ENCODE data around the gene CHRNA3.
"Not testable (repeated sequence)": the region's sequence is repeated elsewhere in the genome, so short reads cannot be mapped to it uniquely, and the experiment has no call there.

Gene CHRNA3

DNA sequence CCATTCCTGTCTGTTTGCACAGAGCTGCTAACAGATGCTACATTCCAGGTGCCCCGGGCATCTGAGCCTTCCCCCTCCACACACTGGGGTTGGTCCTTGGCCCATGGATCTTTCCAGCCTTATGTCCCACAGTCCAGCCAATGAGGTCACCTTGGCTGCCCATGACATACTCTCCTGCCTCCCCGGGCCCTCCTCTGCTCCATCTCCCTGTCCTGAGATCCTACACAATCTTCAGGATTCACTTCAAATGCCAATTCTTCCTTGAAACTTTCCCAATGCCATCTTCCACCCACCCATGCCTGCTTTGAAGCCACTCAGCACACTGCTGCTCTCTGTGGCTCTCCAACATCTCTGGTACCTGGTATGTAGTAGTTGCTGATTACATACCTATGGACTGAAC is 4.3 kb downstream of the CHRNA3 start:
- no peak for DNase-seq

DNA sequence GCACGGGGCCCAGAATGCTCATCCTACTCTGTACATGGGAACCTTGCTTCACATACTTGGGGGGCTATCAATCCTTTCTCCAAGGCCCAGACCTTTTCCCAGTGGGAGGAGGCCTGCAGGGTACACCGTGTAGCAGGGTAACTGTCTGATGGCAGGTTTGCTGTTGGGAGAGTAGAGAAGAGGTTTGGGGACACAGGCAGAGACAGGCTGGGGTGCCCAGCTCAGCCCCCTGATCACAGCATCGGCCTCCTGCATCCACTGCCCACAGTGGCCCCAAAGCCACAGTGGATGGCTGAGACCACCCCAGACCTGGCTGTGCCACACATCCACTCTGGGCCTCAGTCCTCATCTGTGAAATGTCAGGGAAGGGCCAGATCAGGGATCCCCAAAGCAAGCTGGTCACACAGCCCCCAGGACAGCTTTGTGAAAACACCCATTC is 5.6 kb downstream of the CHRNA3 start:
- DNase-seq, result no peak

DNA sequence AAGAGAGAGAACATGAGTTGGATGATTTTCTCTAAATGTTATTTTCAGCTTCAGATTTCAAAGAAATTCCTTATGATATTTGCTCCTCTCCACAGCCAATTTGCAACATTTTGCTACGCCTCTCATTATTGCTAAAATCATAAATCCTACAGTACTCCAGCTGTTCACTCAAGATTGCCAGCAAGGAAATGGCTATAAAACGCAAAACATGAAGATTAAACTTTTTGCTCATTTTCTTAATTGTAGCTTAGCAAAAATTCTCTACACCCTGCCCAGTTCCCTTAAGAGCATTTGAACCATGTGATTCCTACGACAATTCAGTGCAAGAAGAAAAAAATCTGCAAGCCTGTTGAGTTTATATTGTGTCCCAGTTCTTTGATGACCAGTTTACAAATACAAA is 6.8 kb downstream of the CHRNA3 start:
- no peak for DNase-seq

DNA sequence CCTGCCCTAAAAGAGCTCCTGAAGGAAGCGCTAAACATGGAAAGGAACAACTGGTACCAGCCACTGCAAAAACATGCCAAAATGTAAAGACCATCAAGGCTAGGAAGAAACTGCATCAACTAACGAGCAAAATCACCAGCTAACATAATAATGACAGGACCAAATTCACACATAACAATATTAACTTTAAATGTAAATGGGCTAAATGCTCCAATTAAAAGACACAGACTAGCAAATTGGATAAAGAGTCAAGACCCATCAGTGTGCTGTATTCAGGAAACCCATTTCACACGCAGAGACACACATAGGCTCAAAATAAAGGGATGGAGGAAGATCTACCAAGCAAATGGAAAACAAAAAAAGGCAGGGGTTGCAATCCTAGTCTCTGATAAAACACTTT is 11.2 kb downstream of the CHRNA3 start:
- DNase-seq, result not testable (repeated sequence)

DNA sequence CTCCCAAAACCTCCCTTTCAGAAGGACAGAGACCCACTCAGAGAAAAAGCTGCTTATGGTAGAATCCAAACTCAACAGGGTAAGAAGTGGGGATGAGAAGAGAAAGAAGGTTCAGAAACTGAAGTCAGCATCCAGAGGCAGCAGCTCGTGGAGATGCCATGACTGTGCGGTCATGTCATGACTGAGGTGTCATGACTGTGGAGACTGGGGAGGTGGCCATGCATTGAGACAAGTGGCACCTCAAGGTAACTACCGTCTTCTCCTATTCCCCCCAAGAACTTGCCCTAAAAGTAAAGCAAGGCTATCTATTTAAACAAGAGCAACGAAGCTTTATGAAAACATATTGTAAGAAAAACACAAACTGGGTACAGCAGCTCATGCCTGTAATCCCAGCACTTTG is 15.1 kb downstream of the CHRNA3 start:
- DNase-seq, result no peak

DNA sequence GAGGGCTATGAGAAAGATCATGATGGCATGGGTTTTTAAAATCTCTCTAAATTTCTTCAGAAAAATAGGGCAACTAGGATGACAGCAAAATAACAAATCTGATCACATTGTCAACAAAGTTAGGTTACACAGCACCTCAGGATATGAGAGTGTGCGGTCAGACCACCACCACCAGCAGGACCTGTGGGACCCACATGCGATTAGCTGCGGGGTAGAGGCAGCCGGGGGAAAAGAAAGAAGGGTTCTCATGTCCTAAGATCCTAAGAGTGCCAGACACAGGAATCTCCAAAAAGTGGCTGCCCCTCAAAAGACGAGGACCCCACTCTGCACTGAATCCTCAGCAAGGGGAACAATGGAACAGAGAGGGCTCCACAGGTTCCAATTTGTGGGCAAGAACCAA is 15.6 kb downstream of the CHRNA3 start:
- DNase-seq, result no peak

DNA sequence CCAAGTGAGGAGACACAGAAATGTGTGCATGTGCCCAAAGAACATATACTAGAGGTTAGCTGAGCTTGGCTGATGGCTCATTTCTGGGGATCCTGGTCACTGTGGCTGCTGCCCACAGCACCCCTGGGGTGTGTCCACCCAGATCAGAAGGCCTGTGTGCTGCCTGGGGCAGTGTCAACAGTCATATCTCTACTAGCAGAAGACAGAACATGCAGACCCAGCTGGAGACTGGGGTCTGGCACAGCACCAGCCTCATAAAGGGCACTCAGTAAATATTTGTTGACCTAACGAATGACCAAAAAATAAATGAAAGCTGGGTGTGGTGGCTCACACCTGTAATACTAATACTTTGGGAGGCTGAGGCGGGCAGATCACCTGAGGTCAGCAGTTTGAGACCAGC is 16.4 kb downstream of the CHRNA3 start:
- no peak for DNase-seq

DNA sequence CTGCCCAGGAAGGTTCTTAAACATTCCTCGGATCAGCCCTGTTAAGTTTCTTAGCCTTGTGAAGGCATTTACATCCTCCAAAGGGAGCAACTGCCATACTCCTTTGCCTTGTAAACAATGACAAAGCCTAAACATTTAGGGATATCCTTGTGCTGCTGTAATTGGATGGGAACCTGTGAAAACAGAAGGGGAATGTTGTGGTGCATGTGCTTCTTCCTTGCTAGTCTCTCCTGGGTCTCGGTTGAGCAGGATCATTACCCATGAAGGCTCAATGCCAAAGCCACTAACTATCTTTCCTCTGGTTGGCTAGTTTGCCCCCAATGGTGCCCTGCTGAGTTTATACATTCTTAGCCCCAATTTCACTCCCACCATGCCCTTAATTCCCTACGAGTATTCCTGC is 17.3 kb downstream of the CHRNA3 start:
- no peak for DNase-seq

DNA sequence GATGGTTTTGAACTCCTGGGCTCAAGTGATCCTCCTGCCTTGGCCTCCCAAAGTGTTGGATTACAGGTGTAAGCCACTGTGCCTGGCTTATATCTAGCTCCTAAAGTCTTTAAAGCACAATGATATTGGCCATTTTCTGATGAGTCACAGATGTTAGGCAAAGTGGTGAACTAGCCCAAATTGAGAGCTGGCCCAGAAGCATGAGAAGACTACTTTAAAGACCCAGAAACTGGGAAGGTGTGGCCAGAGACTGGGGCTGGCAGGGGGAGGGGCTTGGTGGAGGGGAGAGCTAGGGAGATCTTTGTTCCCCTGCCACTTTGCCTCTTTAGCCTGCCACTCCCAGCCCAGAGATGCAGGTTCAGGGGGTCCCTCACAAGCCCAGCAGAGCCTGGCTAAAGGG is 21.6 kb downstream of the CHRNA3 start:
- DNase-seq, result no peak

DNA sequence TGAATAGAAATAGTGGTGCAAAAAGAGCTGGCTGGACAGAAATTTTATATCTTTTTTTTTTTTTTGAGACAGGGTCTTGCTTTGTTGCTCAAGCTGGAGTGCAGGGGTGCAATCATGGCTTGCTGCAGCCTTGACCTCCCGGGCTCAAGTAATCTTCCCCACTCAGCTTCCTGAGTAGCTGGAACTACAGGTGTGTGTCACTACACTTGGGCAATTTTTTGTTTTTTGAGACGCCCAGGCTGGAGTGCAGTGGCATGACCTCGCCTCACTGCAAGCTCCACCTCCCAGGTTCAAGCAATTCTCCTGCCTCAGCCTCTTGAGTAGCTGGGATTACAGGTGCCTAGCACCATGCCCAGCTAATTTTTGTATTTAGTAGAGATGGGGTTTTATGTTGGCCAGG is 22.4 kb downstream of the CHRNA3 start:
- no peak for DNase-seq

DNA sequence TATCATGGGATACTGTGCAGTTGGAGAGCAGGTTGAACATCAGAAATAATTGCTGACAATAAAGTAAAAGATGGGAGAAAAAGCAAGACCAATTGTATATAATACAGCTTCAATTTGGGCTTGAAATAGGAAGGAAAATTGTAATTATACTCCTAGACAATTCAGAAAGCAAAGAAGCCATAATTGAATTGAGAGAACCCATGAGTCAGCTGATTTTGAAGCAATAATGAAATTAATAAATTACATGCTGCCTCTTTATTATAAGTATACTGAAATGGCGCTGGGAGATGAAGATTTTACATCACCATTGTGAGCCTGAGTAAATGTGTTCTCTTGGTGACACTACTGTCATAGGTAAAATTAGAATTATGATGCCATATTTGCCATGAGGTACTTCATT is 23.2 kb downstream of the CHRNA3 start:
- no peak for DNase-seq

DNA sequence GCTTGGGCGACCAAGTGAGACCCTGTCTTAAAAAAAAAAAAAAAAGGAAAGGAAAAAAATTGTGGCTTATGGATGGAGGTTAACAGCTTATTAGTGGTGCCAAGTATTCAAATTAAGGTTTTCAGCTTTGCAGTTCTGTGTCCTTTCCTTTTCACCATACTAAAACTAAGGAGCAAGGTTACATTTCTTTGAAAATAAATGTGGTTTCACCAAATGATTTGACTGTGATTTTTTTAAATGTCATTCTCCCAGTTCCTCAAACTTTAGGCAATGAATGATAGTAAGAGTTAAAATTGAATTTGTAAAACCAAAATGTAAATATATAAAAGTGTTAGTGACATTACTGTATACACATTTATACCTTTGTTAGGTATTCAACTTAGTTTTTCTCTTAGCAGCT is 45.9 kb downstream of the CHRNA3 start:
- DNase-seq, result no peak

DNA sequence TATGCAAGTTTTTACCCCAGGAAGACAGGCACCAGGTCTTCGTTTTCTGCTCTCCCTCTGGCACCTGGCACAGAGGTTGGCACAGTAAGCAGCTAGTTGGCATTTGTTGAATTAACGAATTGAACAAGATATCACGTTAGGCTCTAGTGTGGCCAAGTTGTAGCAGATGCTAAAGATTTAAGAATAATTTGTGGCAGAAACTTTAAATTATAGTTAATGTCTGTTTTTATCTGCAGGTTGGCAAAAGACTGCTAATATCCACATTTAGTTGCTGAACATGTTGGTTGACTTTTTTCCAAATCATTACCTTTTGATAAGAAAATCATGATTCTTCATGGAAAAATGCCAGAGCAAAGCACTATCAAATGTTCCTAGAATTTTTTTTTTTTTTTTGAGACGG is 47.4 kb downstream of the CHRNA3 start:
- no peak for DNase-seq

DNA sequence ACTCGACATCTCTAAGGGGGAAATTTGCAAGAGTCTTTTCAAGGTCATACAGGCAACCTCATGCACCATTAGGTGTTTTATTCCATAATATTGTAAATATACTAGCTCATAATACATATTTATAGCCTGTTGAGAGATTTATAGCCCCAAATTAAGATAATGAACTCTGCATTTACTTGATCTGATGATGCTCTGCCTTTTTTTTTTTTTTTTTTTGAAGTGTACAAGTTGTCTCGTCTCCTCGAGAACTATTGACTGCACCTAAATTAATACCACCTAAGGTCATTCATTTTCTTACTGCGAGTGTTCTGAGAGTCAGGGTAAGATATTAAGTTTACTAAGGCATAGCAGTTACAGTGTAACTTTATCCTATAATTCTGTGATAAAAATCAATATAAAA is 49.4 kb downstream of the CHRNA3 start:
- DNase-seq, result no peak

DNA sequence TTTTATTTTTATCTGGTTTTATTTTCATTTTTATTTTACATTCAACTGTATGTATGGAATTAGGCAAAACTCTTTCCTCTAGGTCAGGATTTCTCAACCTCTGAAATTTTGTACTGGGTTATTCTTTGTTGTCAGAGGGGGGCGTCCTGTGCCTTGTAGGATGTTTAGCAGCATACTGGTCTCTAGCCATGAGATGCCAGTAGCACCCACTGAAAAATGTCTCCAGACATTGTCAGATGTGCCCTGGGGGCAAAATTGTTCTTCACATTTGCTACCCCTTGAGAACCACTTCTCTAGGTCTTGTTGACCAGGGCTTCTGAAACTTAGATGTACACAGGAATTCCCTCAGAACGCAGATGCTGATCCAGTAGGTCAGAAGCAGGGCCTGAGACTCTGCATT is 50.1 kb downstream of the CHRNA3 start:
- DNase-seq, result peak in 1 of 2 experiments; percentile 15

DNA sequence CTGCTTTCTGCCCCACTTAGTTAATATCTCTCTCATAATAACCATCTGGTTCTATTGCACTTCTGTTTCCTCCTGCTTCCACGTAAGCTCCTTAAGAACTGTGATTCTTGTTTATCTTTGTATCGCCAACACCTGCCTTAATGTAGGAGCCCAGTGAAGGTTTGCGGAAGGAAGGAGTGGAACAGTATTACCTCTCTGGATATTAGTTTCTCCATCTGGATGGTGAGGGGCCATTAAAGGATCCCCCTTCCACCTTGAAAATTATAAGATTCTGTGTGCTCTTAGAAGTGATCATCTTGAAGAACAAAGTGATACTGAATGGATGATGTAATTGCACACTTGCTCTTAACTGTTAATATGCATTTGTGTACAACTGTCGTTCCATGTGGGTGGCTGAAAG is 53.3 kb downstream of the CHRNA3 start:
- DNase-seq, result no peak

DNA sequence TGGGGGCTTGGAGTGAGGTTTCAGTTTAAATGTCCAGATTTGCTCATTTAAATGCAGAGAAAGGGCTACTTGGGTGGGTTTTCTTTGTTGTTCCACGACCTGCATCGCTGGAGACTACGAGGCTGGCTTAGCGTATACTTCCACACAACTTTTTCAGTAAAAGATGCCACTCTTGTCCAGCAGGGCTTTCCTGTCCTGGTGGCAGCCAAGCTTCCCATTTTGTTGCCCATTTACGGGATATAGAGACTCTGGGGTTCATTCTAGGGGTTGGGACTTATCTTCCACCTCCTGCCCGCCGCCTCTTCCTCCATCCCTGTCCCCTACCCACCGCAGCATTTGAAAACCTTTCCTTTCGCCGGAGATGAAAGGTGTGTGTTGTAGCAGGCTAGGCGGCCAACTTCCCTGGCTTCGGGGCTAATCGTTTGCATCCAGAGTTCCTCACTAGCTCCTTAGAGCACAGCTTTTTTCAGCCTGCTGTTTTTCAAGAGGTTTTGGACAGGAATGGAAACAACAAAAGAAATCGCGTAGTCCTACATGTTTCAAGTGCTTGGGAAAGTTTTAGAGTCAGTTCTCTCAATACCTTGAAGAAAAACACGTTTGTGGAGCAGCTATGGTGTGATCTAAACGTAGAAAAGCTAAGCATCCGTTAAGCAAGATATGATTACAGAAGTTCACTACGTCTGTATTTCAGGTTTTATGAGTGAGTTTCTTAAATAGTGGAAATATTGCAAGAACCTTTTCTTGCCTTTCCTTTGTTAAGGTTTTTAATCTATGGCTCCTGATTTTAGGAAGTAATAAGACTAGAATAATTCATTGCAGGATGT is 54.6 kb downstream of the CHRNA3 start:
- DNase-seq, result peak in 1 of 2 experiments; percentile 68

DNA sequence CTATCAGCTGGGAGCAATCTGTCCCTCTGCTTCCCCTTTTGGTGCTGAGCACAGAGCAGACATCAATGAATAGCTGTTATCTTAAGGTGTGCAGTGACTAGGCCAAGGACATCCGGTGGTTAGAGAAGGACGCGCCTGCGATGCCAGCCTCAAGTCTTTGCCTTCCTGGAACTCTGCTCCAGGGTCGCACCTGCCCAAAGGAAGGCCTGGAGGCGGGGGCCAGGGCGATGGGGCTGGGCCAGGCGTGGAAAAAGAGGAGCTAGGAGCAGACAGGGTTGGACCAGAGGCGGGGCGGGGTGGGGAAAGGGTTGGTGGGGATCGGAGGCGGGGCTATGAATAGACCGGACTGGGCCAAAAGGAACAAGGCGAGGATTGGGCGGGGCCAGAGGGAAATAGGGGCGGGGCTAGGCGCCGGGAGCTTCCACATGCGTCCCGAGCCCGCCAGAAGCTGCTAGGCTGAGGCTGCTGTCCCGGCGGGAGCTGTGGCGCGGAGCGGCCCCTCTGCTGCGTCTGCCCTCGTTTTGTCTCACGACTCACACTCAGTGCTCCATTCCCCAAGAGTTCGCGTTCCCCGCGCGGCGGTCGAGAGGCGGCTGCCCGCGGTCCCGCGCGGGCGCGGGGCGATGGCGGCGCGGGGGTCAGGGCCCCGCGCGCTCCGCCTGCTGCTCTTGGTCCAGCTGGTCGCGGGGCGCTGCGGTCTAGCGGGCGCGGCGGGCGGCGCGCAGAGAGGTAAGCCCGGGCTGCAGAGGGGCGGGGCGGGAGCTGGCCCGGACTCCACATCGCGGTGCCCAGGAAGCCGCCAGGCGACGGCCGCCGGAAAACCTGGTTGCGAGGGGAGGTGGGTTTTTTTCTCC is 55.5 kb downstream of the CHRNA3 start, which contains the start of gene CHRNA5:
TSS of gene CHRNA5 (plus strand) at position 424 of the 854 bp plus-strand sequence. CDS start at position 624, 200 bp downstream.
- DNase-seq, result peak; percentile 88 to 94

DNA sequence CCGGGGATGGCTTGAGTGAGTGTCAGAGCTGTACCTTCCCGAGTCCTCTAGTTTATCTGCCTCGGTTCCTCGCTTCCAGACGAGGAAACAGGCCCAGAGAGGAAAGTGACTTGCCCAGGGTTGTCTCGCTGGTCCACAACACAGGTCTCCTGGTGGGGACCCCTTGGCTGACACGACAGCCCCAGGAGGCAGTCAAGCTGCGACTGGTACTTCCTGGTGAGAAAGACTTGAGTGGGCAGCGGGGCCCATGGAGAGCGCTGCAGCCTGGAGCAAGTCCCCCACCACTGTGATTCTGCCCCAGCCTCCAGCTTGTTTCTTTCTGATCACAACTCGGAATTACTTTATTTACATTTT is 56.1 kb downstream of the CHRNA3 start:
- DNase-seq, result no peak

DNA sequence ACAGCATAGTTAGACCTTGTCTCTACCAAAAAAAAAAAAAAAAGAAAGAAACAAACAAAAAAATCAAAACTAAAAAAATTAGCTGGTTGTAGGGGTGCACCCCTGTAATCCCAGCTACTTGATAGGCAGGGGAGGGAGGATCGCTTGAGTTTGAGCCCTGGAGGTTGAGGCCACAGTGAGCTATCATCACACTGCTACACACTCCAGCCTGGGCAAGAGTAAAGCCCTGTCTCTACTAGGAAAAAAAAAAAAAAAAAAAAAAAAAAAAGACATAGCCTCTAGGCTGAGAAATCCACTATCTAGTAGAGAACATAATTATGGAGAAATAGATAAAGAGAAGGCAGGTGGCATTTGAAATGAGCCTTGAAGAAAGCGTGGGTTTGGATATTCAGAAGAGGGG is 57.7 kb downstream of the CHRNA3 start:
- no peak for DNase-seq

DNA sequence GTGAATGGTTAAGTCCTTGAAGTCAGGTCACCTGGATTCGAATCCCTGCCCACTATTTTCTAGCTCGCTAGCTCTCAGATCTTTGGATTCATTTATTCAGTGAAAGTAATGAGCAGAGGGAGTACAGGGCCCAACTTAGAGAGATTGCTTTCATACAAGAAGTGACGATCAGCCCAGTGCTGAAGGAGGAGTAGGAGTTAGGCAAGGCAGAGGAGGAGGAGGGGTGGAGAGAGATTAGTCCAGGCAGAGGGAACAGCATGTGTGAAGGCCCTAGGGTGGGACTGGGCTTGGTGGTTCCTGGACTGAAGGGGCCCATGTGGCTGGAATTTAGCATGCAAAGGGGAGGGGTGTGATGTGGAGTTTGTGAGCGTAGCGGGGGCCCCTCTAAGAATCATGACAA is 59.3 kb downstream of the CHRNA3 start:
- DNase-seq, result no peak

DNA sequence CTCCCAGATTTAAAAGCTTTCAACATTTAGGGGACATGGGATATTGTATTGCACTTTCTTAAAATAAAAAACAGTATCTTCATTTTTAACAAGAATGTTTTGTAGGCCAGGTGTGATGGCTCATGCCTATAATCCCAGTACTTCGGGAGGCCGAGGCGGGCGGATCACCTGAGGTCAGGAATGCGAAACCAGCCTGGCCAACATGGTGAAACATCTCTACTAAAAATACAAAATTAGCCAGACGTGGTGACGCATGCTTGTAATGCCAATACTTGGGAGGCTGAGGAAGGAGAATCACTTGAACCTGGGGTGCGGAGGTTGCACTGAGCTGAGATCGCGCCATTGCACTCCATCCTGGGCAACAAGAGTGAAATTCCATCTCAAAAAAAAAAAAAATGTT is 60.6 kb downstream of the CHRNA3 start:
- DNase-seq, result not testable (repeated sequence)

DNA sequence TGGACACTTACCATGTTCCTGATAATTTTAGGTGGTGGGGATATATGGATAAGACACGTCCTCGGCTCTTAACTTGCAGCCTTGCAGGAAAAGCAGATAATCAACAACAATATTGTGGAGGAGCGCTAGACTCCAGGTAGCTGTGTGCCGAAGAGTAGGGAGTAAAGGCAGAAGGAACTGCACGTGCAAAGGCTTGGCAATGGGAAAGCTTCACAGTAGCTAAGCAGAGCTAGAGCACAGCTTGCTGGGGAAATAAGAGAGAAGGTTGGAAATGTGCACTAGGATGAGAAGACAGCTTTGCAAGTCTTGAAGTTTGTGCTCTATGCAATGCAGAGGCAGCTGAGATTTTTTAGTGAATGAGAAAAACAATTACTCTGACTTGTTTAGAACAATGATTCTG is 68.2 kb downstream of the CHRNA3 start:
- no peak for DNase-seq

DNA sequence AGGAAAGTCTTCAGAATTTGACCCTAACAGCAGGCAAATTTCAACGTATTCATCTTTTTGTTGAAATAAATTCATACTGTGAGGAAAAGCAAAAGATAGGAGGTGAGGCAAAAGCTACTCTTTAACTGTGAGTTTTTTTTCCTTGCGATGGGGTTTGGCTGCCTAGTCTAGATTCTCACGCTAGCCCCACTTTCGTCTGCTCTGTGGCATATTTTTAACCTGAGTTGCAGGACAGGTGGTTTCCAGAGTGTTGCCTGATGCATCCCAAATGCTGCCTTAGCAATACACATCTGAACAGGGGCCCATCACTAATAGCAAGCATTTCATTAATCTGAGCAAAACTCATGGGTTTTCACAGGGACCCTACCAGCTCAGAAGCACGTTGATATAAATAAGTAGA is 68.9 kb downstream of the CHRNA3 start:
- DNase-seq, result no peak
